NB4 (cell line): ENCODE measurements around the gene TRIM28.

ENCODE experiments used
- POLR2A ChIP-seq: IDR thresholded peaks from 2 replicates; pipeline ENCODE4 v1.6.1; 2011; ENCODE audit warnings: mild to moderate bottlenecking; ENCODE audit not compliant: insufficient read length; ENCODE audit errors: extremely low read depth
- TF ChIP-seq, protein P1 (sequence below): IDR thresholded peaks from one replicate; pipeline ENCODE4 v1.5.1; 2012; ENCODE audit warnings: low read depth, low read length

DNA sequence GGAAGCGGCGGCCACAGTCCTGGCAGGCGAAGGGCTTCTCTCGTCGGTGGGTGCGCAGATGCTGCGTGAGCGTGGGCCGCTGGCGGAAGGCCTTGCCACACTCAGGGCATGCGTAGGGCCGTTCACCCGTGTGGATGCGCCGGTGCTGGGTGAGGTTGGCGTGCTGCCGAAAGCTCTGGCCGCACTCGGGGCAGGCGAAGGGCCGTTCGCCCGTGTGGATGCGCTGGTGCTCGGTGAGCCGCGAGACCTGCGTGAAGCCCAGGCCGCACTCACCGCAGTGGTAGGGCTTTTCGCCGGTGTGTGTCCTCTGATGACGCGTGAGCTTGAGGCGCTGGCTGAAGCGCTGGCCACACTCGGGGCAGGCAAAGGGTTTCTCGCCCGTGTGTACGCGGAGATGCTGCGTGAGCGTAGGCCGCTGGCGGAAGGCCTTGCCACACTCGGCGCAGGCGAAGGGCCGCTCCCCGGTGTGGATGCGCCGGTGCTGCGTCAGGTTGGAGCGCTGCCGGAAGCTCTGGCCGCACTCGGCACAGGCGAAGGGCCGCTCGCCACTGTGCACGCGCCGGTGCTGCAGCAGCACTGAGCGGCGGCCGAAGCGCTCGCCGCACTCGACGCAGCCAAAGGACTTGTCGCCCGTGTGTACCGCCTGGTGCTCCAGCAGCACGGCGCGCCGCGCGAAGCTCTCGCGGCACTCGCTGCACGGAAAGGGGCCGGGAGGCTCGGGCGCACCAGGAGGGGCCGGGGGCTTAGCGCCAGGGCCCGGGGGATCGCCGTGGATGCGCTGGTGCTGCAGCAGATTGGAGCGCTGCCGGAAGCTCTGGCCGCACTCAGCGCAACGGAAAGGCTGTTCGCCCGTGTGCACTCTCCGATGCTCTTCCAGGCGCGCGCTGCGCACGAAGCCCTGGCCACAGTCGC lies 18.5 kb downstream of the TRIM28 start:
- TF ChIP-seq, protein P1, sequence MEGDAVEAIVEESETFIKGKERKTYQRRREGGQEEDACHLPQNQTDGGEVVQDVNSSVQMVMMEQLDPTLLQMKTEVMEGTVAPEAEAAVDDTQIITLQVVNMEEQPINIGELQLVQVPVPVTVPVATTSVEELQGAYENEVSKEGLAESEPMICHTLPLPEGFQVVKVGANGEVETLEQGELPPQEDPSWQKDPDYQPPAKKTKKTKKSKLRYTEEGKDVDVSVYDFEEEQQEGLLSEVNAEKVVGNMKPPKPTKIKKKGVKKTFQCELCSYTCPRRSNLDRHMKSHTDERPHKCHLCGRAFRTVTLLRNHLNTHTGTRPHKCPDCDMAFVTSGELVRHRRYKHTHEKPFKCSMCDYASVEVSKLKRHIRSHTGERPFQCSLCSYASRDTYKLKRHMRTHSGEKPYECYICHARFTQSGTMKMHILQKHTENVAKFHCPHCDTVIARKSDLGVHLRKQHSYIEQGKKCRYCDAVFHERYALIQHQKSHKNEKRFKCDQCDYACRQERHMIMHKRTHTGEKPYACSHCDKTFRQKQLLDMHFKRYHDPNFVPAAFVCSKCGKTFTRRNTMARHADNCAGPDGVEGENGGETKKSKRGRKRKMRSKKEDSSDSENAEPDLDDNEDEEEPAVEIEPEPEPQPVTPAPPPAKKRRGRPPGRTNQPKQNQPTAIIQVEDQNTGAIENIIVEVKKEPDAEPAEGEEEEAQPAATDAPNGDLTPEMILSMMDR, result no peak
- TF ChIP-seq POLR2A, result no peak
